IPS DF 4.7 (cell line): ENCODE data around the gene ZCRB1.

Experiments used
- DNase-seq: peaks from one replicate; pipeline ENCODE4 v3.0.0-alpha.2; 2013; ENCODE audit warnings: low spot score; ENCODE audit errors: extremely low read depth

Gene ZCRB1

DNA sequence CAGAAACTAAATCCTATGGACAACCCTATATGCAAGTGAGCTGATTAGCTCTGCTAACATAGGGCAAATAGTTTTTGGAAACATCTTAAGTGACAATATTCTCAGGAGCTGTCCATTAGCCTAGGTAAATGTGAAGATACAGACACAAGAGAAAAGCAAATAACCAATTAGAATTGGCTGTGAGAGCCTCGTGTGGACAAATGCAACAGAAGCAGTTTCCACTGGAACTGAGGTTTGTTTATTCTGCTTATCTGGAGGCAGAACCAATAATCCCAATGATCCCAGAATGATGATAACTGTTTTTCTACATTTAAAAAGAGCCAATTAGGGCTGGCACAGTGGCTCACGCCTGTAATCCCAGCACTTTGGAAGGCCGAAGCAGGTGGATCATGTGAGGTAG lies 44.6 kb downstream of the ZCRB1 start:
- DNase-seq = no peak

DNA sequence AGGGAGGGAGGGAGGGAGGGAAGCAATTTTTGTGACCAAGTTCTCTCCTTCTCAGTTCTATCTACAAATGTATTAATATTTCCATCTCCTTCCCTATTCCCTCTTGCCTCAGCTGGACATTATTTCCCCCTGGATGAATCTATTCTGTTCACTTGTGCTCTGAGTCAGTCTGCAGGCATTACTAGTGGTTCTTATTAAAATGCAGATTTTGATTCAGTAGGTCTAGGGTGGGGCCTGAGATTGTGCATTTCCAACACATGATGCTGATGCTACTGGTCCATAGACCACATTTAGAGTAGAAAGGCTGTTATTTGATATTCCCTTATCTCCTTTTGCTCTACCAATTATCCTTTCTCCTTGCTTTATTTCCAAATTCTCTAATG lies 47.8 kb downstream of the ZCRB1 start:
- DNase-seq = no peak

DNA sequence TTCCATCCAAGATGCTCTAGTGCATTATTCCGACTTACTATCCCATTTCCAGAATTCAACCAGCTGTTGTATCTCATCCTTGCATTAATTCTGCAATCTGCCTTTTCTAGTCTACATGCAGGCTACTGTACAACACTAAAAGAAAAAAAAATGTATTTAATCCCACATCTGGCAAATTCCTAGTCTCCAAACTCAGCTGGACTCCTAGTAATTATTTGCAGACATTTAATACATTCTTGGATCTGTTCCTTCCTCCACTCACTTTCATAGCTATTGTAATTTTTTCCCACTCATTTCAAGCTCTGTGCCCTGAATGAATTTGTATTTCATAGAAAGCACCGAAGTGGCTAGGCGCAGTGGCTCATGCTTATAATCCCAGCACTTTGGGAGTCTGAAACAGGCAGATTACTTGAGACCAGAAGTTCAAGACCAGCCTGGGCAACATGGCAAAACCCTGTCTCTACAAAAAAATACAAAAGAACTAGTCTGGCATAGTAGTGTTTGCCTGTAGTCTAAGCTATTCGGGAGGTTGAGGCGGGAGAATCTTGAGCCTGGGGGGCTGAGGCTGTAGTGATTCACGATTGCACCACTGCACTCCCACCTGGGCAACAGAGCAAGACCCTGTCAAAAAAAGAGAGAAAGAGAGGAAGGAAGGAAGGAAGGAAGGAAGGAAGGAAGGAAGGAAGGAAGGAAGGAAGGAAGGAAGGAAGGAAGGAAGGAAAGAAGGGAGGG lies 48.3 kb downstream of the ZCRB1 start:
- no peak for DNase-seq

DNA sequence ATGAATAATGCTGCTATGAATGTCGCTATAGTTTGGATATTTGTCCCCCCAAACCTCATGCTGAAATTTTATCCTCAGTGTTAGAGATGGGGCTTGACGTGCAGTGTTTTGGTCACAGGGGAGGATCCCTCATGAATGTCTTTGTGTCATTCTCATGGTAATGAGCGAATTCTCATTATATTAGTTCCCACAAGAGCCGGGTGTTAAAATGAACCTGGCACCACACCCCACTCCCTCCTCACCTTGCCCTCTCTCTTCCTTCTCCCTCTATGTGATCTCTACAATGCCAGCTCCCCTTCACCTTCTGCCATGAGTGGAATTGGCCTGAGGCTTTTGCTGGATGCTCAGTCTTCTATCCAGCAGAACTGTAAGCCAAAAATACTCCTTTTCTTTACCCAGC lies 50.4 kb downstream of the ZCRB1 start:
- no peak for DNase-seq

DNA sequence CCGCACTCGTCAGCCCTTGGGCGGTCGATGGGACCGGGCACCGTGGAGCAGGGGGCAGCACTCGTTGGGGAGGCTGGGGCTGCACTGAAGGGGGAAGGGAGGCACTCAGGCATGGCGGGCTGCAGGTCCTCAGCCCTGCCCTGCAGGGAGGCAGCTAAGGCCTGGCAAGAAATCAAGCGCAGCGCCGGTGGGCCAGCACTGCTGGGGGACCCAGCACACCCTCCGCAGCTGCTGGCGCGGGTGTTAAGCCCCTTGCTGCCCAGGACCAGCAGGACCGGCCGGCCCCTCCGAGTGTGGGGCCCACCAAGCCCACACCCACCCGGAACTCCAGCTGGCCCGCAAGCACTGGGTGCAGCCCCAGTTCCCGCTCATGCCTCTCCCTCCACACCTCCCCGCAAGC lies 52.2 kb downstream of the ZCRB1 start:
- no peak for DNase-seq

DNA sequence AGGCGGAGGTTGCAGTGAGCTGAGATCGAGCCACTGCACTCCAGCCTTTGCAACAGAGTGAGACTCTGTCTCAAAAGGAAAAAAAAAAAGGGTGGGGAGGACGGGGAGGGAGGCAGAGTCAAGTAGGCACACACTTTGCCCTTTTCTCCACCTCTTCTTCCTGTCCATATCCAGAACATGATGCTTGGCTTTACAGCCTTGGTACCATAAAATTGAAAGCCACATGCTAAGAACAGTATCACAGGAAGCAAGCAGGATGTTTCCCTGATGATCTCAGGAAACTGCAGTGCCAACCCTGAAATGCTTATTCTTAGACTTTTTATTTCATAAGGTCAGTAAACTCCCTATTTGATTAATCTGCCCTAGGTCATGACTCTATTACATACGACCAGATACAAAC lies 55.3 kb downstream of the ZCRB1 start:
- no peak for DNase-seq

DNA sequence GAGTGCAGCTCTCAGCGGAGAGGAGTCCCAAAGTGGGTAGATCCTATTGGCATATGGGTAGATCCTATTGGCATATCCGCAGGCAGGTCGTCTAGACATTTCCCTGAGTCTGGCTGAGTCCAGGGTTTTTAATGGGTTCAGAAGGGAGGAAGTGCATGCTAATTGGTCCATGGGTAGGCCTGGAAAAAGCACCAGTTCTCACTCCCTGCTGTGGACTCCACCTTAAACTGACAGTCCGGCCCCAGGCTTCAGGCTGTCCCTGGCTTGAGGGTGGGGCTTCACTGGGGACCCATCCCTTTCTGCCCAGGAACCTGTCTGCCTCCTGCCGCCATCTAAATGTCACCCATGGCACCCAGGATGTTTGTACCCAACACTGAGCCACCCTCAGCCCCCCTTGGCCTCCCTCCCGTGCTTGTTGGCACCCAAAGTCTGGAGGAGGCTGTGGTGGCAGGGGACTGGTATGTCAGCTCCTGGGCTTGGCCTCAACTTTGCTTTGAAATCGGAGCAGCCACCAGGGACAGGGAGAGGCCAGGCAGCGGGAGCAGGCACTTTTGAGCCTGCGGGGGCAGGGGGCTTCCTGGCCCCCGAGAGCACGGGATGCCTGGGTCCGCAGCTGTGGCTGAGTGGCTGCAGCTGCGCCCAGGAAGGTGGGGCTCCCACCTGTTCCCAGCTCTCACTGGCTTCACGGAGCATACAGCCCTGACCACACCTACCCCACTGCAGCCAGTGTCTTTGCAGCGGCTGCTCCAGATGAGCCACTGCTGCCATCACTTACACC lies 58.3 kb downstream of the ZCRB1 start:
- no peak for DNase-seq

DNA sequence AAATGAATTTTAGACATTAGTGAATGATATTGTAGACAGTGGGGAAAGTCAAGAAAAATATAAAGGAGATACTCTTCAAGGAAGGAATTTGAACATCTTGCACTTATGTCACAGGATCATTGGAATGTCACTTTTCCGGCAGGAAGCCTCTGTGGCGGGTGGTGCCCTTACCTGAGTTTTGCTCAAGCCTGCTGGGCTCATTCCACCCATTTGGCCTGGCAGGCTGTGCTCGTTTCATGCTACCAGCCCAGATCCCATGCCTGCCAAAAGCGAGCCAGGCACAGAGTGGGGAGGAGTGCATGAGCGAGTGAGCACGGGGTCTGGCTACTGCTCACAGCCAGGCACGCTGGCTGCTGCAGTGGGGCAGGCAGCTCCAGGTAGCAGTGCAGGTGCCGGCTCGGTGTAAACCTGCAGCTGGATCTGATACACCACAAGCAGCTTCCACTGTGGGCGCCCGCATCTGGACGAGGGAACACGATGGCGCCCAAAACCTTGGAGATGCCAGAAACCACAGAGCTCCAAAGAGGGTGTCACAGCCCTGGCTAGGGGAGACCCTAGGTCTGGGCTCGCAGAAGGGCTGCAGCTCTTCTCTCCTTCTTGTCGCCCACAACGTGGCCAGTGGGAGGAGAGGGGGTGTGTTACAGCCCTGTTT lies 59.2 kb downstream of the ZCRB1 start:
- DNase-seq = no peak

DNA sequence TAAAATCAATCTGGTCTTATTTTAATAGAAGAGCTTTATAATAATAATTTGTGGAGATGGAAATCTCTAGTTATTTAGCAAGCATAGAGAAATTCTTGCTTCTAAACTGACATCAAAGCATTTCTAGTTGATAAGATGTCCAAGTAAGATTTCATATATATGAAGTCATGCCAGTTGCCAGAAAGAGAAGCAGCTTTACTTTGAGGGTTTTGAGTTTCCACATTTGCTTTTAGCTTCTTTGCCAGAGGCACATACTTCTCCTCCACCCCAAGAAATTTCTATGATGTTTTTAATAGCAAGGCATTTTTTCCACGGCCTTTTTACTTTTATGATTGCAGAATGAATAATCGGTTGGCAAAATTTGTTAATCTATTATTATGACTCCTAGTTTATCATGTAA lies 63.6 kb downstream of the ZCRB1 start:
- no peak for DNase-seq
